22Rv1 (cell line): ENCODE data around the gene MMP21.

Experiments
- H3K27ac ChIP-seq: fragments of 450-650 bp; 2 replicates; pipeline ENCODE4 v1.5.1; 2017
- CTCF ChIP-seq: fragments of 450-650 bp; IDR thresholded peaks from 2 replicates; pipeline ENCODE4 v1.5.1; 2017; ENCODE audit warnings: mild to moderate bottlenecking
- ZFX ChIP-seq: fragments of 450-650 bp; IDR thresholded peaks from 2 replicates; pipeline ENCODE4 v1.6.1; 2017; ENCODE audit warnings: antibody characterized with exemption, borderline replicate concordance

MMP21 gene

GRCh38 chr10:125816548-125816947 lies 40.9 kb upstream of the MMP21 start:
- TF ChIP-seq CTCF (no peak), ZFX (no peak)
- no peak overlapping the region for H3K27ac ChIP-seq

- H3K27ac ChIP-seq, result no peak overlapping the region
- TF ChIP-seq CTCF (no peak), ZFX (no peak)
Measured at GRCh38 chr10:125815764-125816163, 40.1 kb upstream of the MMP21 start.

GRCh38 chr10:125812128-125812750 lies 36.6 kb upstream of the MMP21 start:
- TF ChIP-seq ZFX (no peak), CTCF (no peak)
- no peak overlapping the region for H3K27ac ChIP-seq

- TF ChIP-seq ZFX (no peak), CTCF (no peak)
Measured at GRCh38 chr10:125811251-125811650, 35.6 kb upstream of the MMP21 start.

GRCh38 chr10:125808047-125808446 lies 32.4 kb upstream of the MMP21 start:
- no peak overlapping the region for H3K27ac ChIP-seq

More at GRCh38 chr10:125811251-125811650, 35.6 kb upstream of the MMP21 start:
- no peak overlapping the region for H3K27ac ChIP-seq

GRCh38 chr10:125802739-125803138 lies 27.1 kb upstream of the MMP21 start:
- no peak for TF ChIP-seq CTCF

More at GRCh38 chr10:125808047-125808446, 32.4 kb upstream of the MMP21 start:
- no peak for TF ChIP-seq ZFX
- TF ChIP-seq CTCF, result no peak

GRCh38 chr10:125802131-125802530 lies 26.5 kb upstream of the MMP21 start:
- TF ChIP-seq ZFX, result no peak
- no peak for TF ChIP-seq CTCF
- H3K27ac ChIP-seq, result no peak overlapping the region

More at GRCh38 chr10:125802739-125803138, 27.1 kb upstream of the MMP21 start:
- no peak overlapping the region for H3K27ac ChIP-seq
